Measurements from ENCODE around the gene PLLP.

DNA sequence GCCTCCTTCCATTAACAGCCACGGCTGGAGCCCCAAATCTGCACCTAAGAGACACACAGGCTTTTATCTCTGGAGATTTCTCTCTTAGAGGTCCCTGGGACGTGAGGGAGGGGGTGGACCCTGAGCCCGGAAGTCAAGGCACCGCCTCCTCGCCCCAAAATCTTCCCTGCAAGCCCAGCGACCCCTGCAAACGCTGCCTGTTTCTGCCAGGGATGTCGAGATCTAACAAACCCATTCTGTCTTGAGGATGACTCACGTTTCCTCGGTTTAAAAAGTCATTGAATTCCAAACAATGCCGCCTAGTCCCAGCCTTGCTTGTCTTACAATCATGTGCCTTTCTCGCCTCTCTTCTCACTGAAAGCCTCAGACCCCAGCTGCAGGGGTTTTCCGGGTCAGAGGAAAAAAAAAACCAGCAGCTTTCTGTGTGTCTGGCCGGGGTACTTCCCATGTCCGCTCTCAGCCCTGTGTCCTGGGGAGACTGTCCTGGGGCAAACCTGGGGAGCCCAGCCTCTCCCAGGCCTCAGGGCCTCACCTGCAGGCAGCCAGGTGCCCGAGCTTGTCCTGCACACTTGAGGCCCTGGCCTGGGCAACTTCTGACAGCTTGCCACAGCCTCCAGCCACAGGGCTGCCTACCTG, 24.1 kb downstream of the PLLP start:
- TF ChIP-seq, protein P1, sequence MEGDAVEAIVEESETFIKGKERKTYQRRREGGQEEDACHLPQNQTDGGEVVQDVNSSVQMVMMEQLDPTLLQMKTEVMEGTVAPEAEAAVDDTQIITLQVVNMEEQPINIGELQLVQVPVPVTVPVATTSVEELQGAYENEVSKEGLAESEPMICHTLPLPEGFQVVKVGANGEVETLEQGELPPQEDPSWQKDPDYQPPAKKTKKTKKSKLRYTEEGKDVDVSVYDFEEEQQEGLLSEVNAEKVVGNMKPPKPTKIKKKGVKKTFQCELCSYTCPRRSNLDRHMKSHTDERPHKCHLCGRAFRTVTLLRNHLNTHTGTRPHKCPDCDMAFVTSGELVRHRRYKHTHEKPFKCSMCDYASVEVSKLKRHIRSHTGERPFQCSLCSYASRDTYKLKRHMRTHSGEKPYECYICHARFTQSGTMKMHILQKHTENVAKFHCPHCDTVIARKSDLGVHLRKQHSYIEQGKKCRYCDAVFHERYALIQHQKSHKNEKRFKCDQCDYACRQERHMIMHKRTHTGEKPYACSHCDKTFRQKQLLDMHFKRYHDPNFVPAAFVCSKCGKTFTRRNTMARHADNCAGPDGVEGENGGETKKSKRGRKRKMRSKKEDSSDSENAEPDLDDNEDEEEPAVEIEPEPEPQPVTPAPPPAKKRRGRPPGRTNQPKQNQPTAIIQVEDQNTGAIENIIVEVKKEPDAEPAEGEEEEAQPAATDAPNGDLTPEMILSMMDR (IDR thresholded peaks at IDR 0.05): no peak
- no peak for TF ChIP-seq POLR2A (IDR thresholded peaks at IDR 0.05)
